Small intestine (tissue), 16 donors: ENCODE results near the gene SH2D7. TPM values are rescaled to one million over a fixed set of nuclear protein-coding genes. Genes with fewer than 3 reads are reported as not detected.
A peak's percentile ranks its signal among the peaks of the same experiment; 100 is the strongest.

ENCODE experiments used
- DNase-seq, 2 donors: peaks; one replicate each; pipeline versions ENCODE4 v3.0.0 to v3.0.0-alpha.2; 2013
- FAIRE-seq: peaks from 2 replicates; lab custom pipeline; 2012; peaks lifted over from hg19 to GRCh38; lab: Jason Lieb, UNC
- H3K27ac ChIP-seq, 3 donors: one replicate each; pipeline ENCODE4 v1.5.1; 2013; ENCODE audit warnings: low read length in 2 of 3, mild to moderate bottlenecking in 2 of 3, control low read depth in 1 of 3, inconsistent platforms in 1 of 3, low read depth in 1 of 3, moderate library complexity in 1 of 3
- H3K27me3 ChIP-seq, 3 donors: one replicate each; pipeline ENCODE4 v1.6.1; 2013; ENCODE audit warnings: low read length in 3 of 3, inconsistent platforms in 1 of 3; ENCODE audit not compliant: control insufficient read depth in 3 of 3, insufficient read depth in 3 of 3
- H3K36me3 ChIP-seq, 3 donors: one replicate each; pipeline ENCODE4 v1.6.1; 2013; ENCODE audit warnings: low read length in 3 of 3, inconsistent platforms in 1 of 3, low read depth in 1 of 3, mild to moderate bottlenecking in 1 of 3, moderate library complexity in 1 of 3; ENCODE audit not compliant: control insufficient read depth in 3 of 3, insufficient read depth in 2 of 3
- H3K4me1 ChIP-seq, 3 donors: one replicate each; pipeline ENCODE4 v1.6.1; 2013; ENCODE audit warnings: low read length in 2 of 3, inconsistent platforms in 1 of 3, low read depth in 1 of 3, mild to moderate bottlenecking in 1 of 3, moderate library complexity in 1 of 3; ENCODE audit not compliant: control insufficient read depth in 3 of 3, insufficient read depth in 2 of 3
- H3K4me3 ChIP-seq, 3 donors: one replicate each; pipeline ENCODE4 v1.5.1; 2013; ENCODE audit warnings: low read length in 3 of 3, control low read depth in 1 of 3, inconsistent platforms in 1 of 3, low read depth in 1 of 3, mild to moderate bottlenecking in 1 of 3, moderate library complexity in 1 of 3
- H3K9me3 ChIP-seq, 2 donors: one replicate each; pipeline ENCODE4 v1.6.1; 2013; ENCODE audit warnings: low read depth in 1 of 2, low read length in 1 of 2; ENCODE audit not compliant: control insufficient read depth in 2 of 2, insufficient read depth in 1 of 2
- WGBS, 3 donors: extraction: QIAGEN DNeasy Blood & Tissue Kit; methylation state at CpG; one replicate each; pipeline ENCODE4 v1.1.7; 2013; 5-methylcytosine and 5-hydroxymethylcytosine counted together
- long read RNA-seq, 10 donors: transcript quantifications; one replicate each; lab custom pipeline, GENCODE V29; 2026
- polyA plus RNA-seq, 4 donors: library from polyadenylated mRNA; stranded (reverse) in 3 of 4; unstranded in 1 of 4; fragments of 200-250 nt in 3 of 4; fragments of 120-200 nt in 1 of 4; gene quantifications; one replicate each; pipeline versions ENCODE4 v1.2.1 to v1.2.3, GENCODE V29; 2013
- donor health status: healthy with polysubstance abuse.
- donor health status: control.
- donor health status: control.
- donor health status: Bipolar disorder and iron deficiency.
- donor health status: healthy.

SH2D7 gene
- 1 to 10 TPM; 1.7 to 3.8 (median 2.7) TPM for polyA plus RNA-seq
- long read RNA-seq, donor 1, result 0 reads
- long read RNA-seq, donor 2, result 0 reads
- long read RNA-seq, donor 3, result 0 reads
- long read RNA-seq, donor 4, result 0 reads
- long read RNA-seq, donor 5, result 0 reads
- long read RNA-seq, donor 6, result 0 reads
- long read RNA-seq, donor 7, result 0 reads
- long read RNA-seq, donor 8, result 0 reads
- long read RNA-seq, donor 9, result 0 reads
- long read RNA-seq, donor 10, result 0 reads

DNA sequence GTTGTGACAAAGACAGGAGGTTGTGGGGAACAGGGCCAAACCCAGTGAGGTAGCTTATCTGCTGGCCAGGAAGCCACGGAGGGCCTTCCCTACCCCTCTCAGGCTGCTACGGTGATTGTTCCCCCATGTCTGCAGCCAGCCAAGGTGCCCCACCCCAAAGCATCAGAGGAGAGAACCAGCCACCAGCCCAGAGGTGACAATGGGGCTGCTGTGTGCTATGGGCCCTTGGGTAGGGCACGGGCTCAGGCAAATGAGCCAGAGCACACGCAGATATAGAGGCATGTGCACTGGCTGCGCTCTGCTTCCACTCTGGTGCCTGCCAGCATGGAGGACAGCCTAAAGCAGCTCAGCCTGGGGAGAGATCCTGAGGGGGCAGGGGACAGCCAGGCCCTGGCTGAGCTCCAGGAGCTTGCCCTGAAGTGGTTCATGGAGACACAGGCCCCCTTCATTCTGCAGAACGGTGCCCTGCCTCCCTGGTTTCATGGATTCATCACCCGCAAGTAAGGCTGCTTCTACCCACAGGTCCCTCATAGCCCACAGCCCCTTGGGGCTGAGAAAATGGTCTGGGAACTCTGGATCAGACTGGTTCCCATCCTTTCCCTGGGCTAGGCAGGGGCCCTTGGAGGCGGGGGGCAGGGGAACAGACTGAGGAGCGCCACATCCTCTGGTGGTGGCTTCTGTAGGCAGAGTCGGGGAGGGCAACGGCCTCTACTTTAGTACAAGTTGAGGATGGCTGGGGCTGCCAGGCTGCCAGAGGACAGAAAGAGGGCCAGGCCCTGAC is at the start of gene SH2D7:
SH2D7 (plus strand) TSS at position 301 of the 781 bp plus-strand sequence; CDS start at position 325, 24 bp downstream.
- H3K27me3 ChIP-seq, result no peaks in the 10 kb centered on the region
- H3K9me3 ChIP-seq, result no peaks in the 10 kb centered on the region
- FAIRE-seq (no peak), DNase-seq (no peak)
- peak within 1 kb of the TSS in 1 of 3 donors; percentile 4 for H3K27ac ChIP-seq
- H3K4me1 ChIP-seq, result peaks cover 4 to 31% (median 6%) of the 10 kb centered on the region in 3 donors
- no peaks in the 10 kb centered on the region for H3K36me3 ChIP-seq
- H3K4me3 ChIP-seq, result no peak within 1 kb of the TSS
- WGBS, 3 donors, result 59 to 71% (median 63%) methylated on average over 11 of the region's 11 CpGs

DNA sequence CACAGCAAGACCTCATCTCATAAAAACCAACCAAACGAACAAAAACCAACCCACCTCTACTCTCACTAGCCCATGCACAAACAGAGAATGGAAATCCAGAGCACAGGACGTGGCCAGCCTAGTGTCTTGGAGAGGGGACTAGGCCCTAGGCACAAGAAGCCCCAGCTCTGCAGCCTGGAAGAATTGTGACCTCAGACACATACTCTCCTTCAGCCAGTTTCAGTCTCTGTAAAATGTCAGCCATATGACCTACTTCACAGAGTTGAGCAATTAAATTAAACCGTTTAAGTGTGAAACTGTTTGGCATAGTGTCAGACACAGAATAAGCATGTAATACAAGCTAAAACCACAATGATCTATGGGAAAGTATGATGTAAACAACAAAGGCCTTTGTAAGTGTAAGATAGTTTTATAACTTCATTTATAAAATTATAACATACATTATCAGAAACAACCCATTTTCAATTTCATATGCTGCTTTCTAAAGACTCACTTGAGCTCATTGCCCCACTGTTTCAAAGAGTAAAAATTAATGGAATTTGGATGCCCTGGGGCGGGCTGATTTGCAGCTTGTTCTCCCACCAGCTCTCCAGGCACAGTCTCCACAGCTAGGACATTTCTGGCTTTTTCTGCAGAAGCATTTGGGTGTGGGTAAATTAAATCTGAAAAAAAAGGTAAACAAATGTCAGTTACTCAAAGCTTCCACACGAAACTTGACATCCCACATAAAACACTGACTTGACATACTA is 47.8 kb upstream of the SH2D7 start:
- no peaks in the 10 kb centered on the region for H3K9me3 ChIP-seq
- H3K4me3 ChIP-seq, result no peak overlapping the region
- H3K4me1 ChIP-seq, result peaks cover 19 to 45% (median 35%) of the 10 kb centered on the region in 3 donors
- 52 to 62% (median 59%) methylated on average over 5 of the region's 5 CpGs for WGBS, 3 donors
- peak overlapping the region; percentile 26 to 81 (median 65) for H3K27ac ChIP-seq
- no peaks in the 10 kb centered on the region for H3K27me3 ChIP-seq
- DNase-seq (no peak), FAIRE-seq (no peak)
- H3K36me3 ChIP-seq, result peaks cover 2 to 56% (median 9%) of the 10 kb centered on the region in 3 donors

GRCh38 chr15:78045189-78045588 is 47.2 kb upstream of the SH2D7 start:
- DNase-seq (peak; percentile 56 to 74), FAIRE-seq (no peak)
- 0 to 53% (median 15%) methylated on average over 1 of the region's 1 CpG for WGBS, 3 donors
- H3K4me3 ChIP-seq, result no peak overlapping the region
- H3K9me3 ChIP-seq, result no peaks in the 10 kb centered on the region
- H3K27me3 ChIP-seq, result no peaks in the 10 kb centered on the region
- peak overlapping the region in 1 of 3 donors; percentile 13 for H3K27ac ChIP-seq
- H3K4me1 ChIP-seq, result peaks cover 25 to 48% (median 41%) of the 10 kb centered on the region in 3 donors
- peaks cover 2 to 54% (median 9%) of the 10 kb centered on the region in 3 donors for H3K36me3 ChIP-seq

GRCh38 chr15:78046796-78047341 is 45.5 kb upstream of the SH2D7 start:
- no peak for FAIRE-seq
- peak overlapping the region in 2 of 3 donors; percentile 43 to 81 for H3K27ac ChIP-seq
- peak in 1 of 2 donors; percentile 49 for DNase-seq

DNA sequence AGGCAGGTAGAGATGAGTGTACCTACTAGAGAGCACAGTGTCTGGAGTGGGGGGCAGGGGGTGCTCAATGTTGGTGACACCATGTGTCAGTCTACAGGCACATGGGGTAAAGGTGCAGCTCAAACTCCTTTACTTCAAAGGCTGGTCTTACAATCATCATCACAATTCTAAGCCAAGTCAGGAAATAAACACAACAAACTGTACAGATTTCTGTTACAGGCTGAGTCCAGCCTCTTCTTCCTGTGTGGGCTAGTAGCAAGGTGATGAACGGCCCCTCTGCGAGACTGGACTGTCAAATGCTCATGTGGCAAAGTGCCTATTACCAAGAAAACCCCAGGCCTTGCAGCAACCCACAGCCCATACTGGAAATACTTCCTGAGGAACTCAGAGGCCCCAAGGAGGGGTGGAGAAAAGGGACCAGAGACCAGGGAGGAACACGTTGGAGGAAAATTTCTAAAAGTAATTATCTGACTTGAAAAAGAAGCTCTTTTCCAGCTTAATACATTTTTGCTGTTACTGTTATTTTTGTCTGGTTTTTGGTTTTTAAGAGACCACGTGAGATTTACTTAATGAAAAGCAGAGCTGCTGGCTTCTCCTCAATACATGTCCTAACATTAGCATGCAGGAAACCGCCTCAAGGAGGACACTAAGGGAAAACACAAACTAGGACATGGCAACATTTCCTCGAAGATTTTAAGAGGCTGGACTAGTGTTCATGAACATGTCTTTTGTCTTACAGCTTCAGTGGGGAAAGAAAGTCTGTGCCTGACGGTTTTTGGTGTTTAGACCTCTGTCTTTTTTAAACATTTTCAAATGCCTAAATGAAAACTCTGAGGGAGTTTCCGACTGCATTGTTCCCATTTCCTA is 44.4 kb upstream of the SH2D7 start:
- Histone ChIP-seq H3K4me3 (no peak overlapping the region), H3K27ac (peak overlapping the region; percentile 29 to 81 (median 43)), H3K27me3 (no peaks in the 10 kb centered on the region), H3K4me1 (peaks cover 34 to 69% (median 68%) of the 10 kb centered on the region in 3 donors), H3K36me3 (peaks cover 2 to 44% (median 5%) of the 10 kb centered on the region in 3 donors), H3K9me3 (no peaks in the 10 kb centered on the region)
- WGBS, 3 donors, result 40 to 75% (median 57%) methylated on average over 8 of the region's 8 CpGs
- DNase-seq (no peak), FAIRE-seq (no peak)

More at GRCh38 chr15:78046796-78047341, 45.5 kb upstream of the SH2D7 start:
- WGBS, 3 donors, result 32 to 61% (median 53%) methylated on average over 5 of the region's 5 CpGs
- H3K27me3 ChIP-seq, result no peaks in the 10 kb centered on the region
- peaks cover 2 to 50% (median 5%) of the 10 kb centered on the region in 3 donors for H3K36me3 ChIP-seq
- no peak overlapping the region for H3K4me3 ChIP-seq
- no peaks in the 10 kb centered on the region for H3K9me3 ChIP-seq
- H3K4me1 ChIP-seq, result peaks cover 33 to 62% (median 57%) of the 10 kb centered on the region in 3 donors

DNA sequence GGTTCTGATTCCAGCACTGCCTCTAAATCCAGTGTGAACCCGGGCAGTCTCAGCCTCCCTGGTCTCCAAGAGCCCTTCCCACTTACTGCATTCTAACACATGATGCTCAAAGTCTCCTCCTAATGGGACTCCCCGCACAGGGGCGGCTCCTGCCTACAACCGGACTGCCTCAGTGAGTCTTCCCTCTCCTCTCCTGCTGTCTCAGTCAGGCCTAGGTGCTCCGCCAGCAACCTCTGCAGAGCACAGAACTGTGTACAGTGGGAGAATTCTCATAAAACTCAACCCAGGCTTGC is 43.8 kb upstream of the SH2D7 start:
- H3K27ac ChIP-seq, result peak overlapping the region; percentile 29 to 81 (median 43)
- WGBS, 3 donors, result 67 to 93% (median 69%) methylated on average over 5 of the region's 5 CpGs
- H3K9me3 ChIP-seq, result no peaks in the 10 kb centered on the region
- DNase-seq, result no peak
- no peaks in the 10 kb centered on the region for H3K27me3 ChIP-seq
- H3K4me1 ChIP-seq, result peaks cover 34 to 74% (median 63%) of the 10 kb centered on the region in 3 donors
- H3K4me3 ChIP-seq, result no peak overlapping the region
- no peak for FAIRE-seq
- peaks cover 2 to 40% (median 2%) of the 10 kb centered on the region in 3 donors for H3K36me3 ChIP-seq

DNA sequence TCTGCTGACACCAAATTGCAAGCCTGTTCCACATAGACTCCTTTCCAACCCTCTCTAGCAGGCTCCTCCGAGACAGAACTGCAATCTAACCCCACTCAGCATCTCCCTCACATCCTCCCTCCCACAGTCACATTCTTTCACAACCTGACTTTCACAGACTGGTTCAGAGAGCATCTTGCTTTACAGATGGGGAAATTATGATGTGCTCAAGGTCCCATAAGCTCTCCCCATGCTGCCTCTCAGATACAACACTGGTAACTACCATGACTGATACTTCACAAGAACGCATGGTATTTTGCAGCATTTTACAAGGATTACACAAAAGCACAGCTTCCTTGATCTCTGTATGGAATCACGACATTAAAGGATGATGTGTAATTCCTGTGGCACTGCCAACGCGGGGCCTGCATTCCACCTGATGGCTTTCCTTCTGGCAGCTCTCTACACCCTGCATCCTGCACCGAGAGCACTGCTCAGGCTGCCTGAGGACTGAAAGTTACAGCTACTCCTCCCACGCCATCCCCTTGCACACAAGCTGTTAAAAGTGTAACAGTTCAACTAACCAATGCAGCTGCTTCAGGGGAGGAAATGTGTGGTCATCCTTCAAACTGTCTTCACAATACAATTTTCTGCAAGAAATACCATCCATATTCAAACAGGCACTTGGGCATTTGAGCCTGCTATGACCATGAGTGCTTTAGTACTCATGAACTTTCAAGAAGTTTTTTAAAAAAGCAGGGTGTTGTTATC is 42.5 kb upstream of the SH2D7 start:
- FAIRE-seq (no peak), DNase-seq (peak in 1 of 2 donors; percentile 51)
- peak overlapping the region in 2 of 3 donors; percentile 30 to 89 for H3K27ac ChIP-seq
- H3K4me3 ChIP-seq, result no peak overlapping the region
- H3K9me3 ChIP-seq, result no peaks in the 10 kb centered on the region
- WGBS, 3 donors, result 31 to 48% (median 46%) methylated on average over 7 of the region's 7 CpGs
- no peaks in the 10 kb centered on the region for H3K27me3 ChIP-seq
- peaks cover 29 to 72% (median 58%) of the 10 kb centered on the region in 3 donors for H3K4me1 ChIP-seq
- peaks cover 0 to 32% (median 0%) of the 10 kb centered on the region in 3 donors for H3K36me3 ChIP-seq
